IPS DF 4.7 (cell line): ENCODE data around the gene MRPL17.

Source experiments
- DNase-seq: peaks from one replicate; pipeline ENCODE4 v3.0.0-alpha.2; 2013; ENCODE audit warnings: low spot score; ENCODE audit errors: extremely low read depth

Gene MRPL17

GRCh38 chr11:6655020-6655789 is 27.9 kb downstream of the MRPL17 start:
- DNase-seq: no peak

GRCh38 chr11:6654281-6655019 is 28.7 kb downstream of the MRPL17 start:
- DNase-seq: no peak

GRCh38 chr11:6653656-6654055 is 29.5 kb downstream of the MRPL17 start:
- no peak for DNase-seq

- DNase-seq: no peak
Observed at GRCh38 chr11:6653097-6653496, 30.0 kb downstream of the MRPL17 start.

- DNase-seq: no peak
Observed at GRCh38 chr11:6652182-6652581, 31.0 kb downstream of the MRPL17 start.

- no peak for DNase-seq
Observed at GRCh38 chr11:6650980-6651379, 32.2 kb downstream of the MRPL17 start.

GRCh38 chr11:6650104-6650503 is 33.0 kb downstream of the MRPL17 start:
- DNase-seq: no peak

GRCh38 chr11:6648501-6648900 is 34.6 kb downstream of the MRPL17 start:
- DNase-seq: no peak

- DNase-seq: no peak
Observed at GRCh38 chr11:6647836-6648235, 35.3 kb downstream of the MRPL17 start.

- DNase-seq: no peak
Observed at GRCh38 chr11:6646918-6647679, 36.0 kb downstream of the MRPL17 start.

- DNase-seq: no peak
Observed at GRCh38 chr11:6646576-6646917, 36.6 kb downstream of the MRPL17 start.

GRCh38 chr11:6646071-6646470 is 37.1 kb downstream of the MRPL17 start:
- DNase-seq: no peak

- DNase-seq: no peak
Observed at GRCh38 chr11:6642957-6643356, 40.2 kb downstream of the MRPL17 start.

- no peak for DNase-seq
Observed at GRCh38 chr11:6640985-6641701, 42.0 kb downstream of the MRPL17 start.

- no peak for DNase-seq
Observed at GRCh38 chr11:6640036-6640984, 42.8 kb downstream of the MRPL17 start.

- DNase-seq: no peak
Observed at GRCh38 chr11:6638429-6638828, 44.7 kb downstream of the MRPL17 start.

GRCh38 chr11:6637871-6638270 is 45.3 kb downstream of the MRPL17 start:
- no peak for DNase-seq

- no peak for DNase-seq
Observed at GRCh38 chr11:6636480-6636879, 46.7 kb downstream of the MRPL17 start.

- DNase-seq: no peak
Observed at GRCh38 chr11:6635082-6635932, 47.8 kb downstream of the MRPL17 start.

GRCh38 chr11:6634534-6634933 is 48.6 kb downstream of the MRPL17 start:
- no peak for DNase-seq
